HG03135 (cell line): ENCODE results near the gene TSPAN16.
"Not testable (repeated sequence)": the region's sequence is repeated elsewhere in the genome, so short reads cannot be mapped to it uniquely, and the experiment has no call there.

Experiments
- ATAC-seq: cut with Tn5 transposase; IDR thresholded peaks from one replicate; pipeline ENCODE4 v1.9.1; 2021; ENCODE audit warnings: mild to moderate bottlenecking, moderate library complexity; ENCODE audit not compliant: unreplicated experiment

TSPAN16 gene

GRCh38 chr19:11342429-11342828 is 46.5 kb downstream of the TSPAN16 start:
- ATAC-seq, result no peak

GRCh38 chr19:11345122-11345803 is 49.3 kb downstream of the TSPAN16 start:
- ATAC-seq, result no peak

GRCh38 chr19:11346104-11346940 is 50.4 kb downstream of the TSPAN16 start, which contains the start of the genes CCDC159 and TMEM205:
CCDC159 (plus strand) TSS chr19:11346519; CDS start chr19:11346607, 88 bp downstream.
TMEM205 (minus strand) TSS chr19:11346268; CDS start chr19:11345619, 649 bp downstream.
- peak; percentile 89 for ATAC-seq

GRCh38 chr19:11347546-11348039 is 51.6 kb downstream of the TSPAN16 start:
- ATAC-seq, result no peak

GRCh38 chr19:11349171-11349570 is 53.2 kb downstream of the TSPAN16 start:
- no peak for ATAC-seq

DNA sequence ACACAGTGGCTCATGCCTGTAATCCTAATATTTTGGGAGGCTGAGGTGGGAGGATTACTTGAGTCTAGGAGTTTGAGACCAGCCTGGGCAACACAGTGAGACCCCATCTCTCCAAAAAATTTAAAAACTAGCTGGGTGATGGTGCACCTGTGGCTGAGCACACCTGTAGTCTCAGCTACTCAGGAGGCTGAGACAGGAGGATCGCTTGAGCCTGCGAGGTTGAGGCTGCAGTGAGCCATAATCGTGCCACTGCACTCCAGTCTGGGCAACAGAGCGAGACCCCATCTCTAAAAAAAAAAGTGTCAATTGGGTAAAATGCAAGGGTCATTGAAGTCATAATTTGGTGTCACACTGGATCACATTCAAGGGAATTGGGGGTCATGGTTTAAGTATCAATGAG is 58.1 kb downstream of the TSPAN16 start:
- not testable (repeated sequence) for ATAC-seq

DNA sequence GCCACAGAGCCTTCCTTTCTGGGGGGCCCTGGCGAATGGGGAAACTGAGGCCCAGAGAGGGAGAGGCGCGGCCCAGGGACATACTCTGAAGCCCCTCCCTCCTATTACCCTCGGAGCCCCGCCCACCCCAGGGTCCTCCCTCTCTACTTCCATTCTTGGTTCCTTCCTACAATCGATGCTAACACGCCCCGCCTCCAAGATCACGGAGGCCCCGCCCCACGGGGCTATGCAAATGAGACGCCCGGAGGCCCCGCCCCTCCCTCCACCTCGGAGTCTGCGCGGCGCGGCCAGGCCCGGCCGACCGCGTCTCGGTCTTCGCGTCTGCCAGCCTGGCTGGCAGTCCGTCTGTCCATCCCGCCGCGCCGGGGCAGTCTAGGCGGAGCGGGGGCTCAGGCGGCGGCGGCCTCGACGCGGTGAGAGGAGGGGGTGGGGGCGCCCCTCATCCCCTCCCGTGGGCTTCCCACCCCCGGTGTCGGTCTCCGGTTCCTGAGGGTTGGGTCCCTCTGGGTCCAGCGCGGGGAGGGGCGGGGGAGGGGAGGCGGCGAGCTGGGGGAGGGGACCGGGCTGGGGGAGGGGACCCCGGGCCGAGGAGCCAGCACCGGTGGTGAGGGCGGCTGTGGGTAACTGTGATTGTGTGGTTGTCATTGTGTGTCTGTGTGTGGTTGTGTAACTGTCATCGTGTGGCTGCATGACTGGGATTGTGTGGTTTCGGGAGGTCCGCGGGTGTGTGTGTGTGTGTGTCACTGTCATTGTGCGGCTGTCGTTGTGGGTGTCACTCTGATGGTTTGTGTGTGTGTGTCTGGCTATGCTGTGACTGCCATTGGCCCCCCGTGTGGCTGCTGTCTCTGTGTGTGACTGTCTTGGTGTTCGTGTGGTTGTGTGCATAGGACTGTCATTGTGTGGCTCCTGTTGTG is 59.5 kb downstream of the TSPAN16 start, which contains the start of gene PLPPR2:
TSS of gene PLPPR2 (plus strand) at position 273 of the 914 bp plus-strand sequence. CDS start 2,242 bp downstream, outside the sequence.
- ATAC-seq, result no peak

GRCh38 chr19:11356074-11356397 is 60.1 kb downstream of the TSPAN16 start:
- no peak for ATAC-seq

GRCh38 chr19:11356676-11357550 is 61.0 kb downstream of the TSPAN16 start:
- no peak for ATAC-seq

DNA sequence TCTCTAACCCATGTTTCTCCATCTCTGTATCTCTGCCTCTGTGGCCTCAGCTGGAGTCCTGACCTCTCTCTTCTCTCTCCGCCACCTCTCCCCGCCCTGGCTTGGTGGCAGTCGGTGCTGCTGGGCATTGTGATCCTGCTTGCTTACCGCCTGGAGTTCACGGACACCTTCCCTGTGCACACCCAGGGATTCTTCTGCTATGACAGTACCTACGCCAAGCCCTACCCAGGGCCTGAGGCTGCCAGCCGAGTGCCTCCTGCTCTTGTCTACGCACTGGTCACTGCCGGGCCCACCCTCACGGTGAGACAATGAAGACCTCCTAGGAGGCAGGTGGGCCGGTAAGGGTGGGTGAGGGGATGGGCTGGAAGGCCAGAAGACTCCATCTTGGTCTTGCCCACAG is 63.5 kb downstream of the TSPAN16 start:
- ATAC-seq, result no peak

DNA sequence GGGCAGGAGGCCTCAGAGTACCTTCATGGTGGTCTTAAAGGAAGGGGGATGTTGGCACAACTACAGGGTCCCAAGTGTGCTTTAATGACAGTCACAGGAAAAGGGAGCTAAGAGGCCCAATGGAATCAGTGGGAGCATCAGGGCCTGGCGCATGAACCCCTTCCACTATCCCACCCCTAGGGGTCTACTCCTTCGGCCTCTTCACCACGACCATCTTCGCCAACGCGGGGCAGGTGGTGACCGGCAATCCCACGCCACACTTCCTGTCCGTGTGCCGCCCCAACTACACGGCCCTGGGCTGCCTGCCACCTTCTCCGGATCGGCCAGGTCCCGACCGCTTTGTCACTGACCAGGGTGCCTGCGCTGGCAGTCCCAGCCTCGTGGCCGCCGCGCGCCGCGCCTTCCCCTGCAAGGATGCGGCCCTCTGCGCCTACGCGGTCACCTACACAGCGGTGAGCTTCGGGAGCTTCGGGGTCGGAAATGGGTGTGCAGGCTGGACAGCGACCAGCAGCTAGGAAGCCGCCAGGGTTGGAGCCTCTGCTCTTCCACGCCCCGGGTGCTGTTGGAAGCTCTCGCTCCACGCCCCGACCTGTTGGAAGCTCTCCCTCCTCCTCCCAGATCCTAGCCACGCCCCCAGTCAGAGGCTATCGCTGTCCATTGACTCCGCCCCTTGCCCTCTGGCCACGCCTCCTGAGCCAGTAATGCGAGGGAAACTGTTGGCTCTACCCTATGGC is 65.2 kb downstream of the TSPAN16 start:
- ATAC-seq, result no peak

DNA sequence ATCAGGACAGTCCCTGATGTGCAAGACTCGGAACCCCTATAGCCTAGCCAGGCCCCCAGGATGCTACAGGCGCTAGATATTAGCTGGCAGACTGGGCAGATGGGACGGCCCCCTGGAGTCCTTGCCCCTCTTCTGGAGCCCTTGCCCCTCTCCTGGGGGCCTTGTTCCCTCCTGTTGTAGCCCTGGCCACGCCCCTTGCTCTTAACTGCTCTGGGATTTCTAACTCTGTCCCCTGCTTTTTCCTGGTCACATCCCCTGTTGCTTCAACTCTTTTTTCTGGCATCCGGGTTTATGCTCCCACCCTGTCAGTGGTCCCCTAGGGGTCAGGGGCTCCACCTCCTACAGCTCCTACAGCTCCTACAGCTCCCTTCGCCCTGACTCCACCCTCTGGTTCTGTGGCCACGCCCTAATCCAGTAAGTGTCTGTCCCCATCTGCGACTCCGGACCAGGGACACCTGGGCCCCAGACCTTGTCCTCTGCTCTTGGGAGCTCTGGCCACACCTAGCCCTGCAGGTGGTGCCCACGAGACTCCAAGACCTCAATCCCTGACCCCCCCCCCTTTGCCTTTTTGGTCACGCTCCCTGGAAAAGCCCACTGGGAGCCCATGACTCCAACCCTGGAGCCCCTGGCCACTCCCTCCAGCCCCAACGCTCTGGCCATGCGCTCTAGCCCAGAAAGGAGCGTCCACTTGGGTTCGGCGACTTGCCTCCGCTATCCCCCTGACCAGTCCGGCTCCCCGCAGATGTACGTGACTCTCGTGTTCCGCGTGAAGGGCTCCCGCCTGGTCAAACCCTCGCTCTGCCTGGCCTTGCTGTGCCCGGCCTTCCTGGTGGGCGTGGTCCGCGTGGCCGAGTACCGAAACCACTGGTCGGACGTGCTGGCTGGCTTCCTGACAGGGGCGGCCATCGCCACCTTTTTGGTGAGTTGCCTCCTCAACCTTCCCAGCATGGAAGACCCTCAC is 66.1 kb downstream of the TSPAN16 start:
- no peak for ATAC-seq

GRCh38 chr19:11363881-11364280 is 67.9 kb downstream of the TSPAN16 start:
- no peak for ATAC-seq

DNA sequence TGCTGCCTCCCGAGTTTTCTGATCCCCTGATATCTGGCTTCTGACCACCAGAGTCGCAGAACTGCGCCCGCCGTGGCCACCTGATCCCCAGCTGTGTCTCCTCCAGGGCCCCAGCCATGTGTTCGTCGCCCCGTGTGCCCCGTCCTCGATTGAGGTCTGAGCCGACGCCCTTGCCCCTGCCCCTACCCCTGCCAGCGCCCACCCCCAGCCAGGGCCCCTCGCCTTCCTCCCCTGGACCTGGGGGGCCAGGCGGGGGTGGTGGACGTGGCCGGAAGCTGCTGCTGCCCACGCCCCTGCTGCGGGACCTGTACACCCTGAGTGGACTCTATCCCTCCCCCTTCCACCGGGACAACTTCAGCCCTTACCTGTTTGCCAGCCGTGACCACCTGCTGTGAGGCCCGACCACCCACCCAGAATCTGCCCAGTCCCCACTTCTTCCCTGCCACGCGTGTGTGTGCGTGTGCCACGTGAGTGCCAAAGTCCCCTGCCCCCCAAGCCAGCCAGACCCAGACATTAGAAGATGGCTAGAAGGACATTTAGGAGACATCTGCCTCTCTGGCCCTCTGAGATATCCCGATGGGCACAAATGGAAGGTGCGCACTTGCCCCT is 68.4 kb downstream of the TSPAN16 start:
- no peak for ATAC-seq

GRCh38 chr19:11364935-11365334 is 69.0 kb downstream of the TSPAN16 start:
- no peak for ATAC-seq
